Fibroblast of lung (primary cell): Measurements from ENCODE around the gene MRPL53. TPM values are rescaled to one million over a fixed set of nuclear protein-coding genes. Genes with fewer than 3 reads are reported as not detected.
A peak's percentile ranks its signal among the peaks of the same experiment; 100 is the strongest.

ENCODE experiments used
- DNase-seq, 2 donors: peaks; one replicate each; pipeline versions ENCODE4 v3.0.0 to v3.0.0-alpha.2; 2010; ENCODE audit warnings: low read depth in 2 of 2
- H2AFZ ChIP-seq: 2 replicates; pipeline ENCODE4 v1.5.1; 2012; ENCODE audit warnings: low read length, control low read depth, inconsistent platforms
- H3K27ac ChIP-seq: 2 replicates; pipeline ENCODE4 v1.5.1; 2011; ENCODE audit warnings: low read length, control low read depth; ENCODE audit not compliant: insufficient read depth
- H3K27me3 ChIP-seq: 2 replicates; pipeline ENCODE4 v1.5.1; 2011; ENCODE audit warnings: mild to moderate bottlenecking, low read length; ENCODE audit not compliant: control insufficient read depth, insufficient read depth
- H3K36me3 ChIP-seq: 2 replicates; pipeline ENCODE4 v1.5.1; 2011; ENCODE audit warnings: low read length; ENCODE audit not compliant: control insufficient read depth, insufficient read depth
- H3K4me1 ChIP-seq: 2 replicates; pipeline ENCODE4 v1.5.1; 2011; ENCODE audit warnings: low read length; ENCODE audit not compliant: control insufficient read depth, insufficient read depth; ENCODE audit errors: extremely low read depth
- H3K4me2 ChIP-seq: 2 replicates; pipeline ENCODE4 v1.5.1; 2011; ENCODE audit warnings: low read length, control low read depth; ENCODE audit not compliant: insufficient read depth; ENCODE audit errors: extremely low read depth
- H3K4me3 ChIP-seq, 4 experiments: fragments of 200-600 bp in 1 of 4; sonication (generic) in 1 of 4; replicated peaks in 1 of 4; 2 replicates each; pipeline ENCODE4 v1.5.1; 2011 to 2016; ENCODE audit warnings: low read length in 4 of 4, low read depth in 3 of 4, mild to moderate bottlenecking in 3 of 4, control low read depth in 2 of 4, inconsistent platforms in 1 of 4, mixed read lengths in 1 of 4; ENCODE audit not compliant: insufficient read depth in 1 of 4; ENCODE audit errors: control extremely low read depth in 1 of 4
- H3K79me2 ChIP-seq: 2 replicates; pipeline ENCODE4 v1.5.1; 2012; ENCODE audit warnings: mild to moderate bottlenecking, low read length, inconsistent platforms; ENCODE audit not compliant: control insufficient read depth, insufficient read depth
- H3K9ac ChIP-seq: 2 replicates; pipeline ENCODE4 v1.5.1; 2011; ENCODE audit warnings: mild to moderate bottlenecking, low read length, control low read depth; ENCODE audit not compliant: insufficient read depth
- H3K9me3 ChIP-seq: 2 replicates; pipeline ENCODE4 v1.5.1; 2012; ENCODE audit warnings: low read depth, low read length; ENCODE audit not compliant: control insufficient read depth, insufficient read depth
- H4K20me1 ChIP-seq: 2 replicates; pipeline ENCODE4 v1.5.1; 2011; ENCODE audit warnings: low read length; ENCODE audit not compliant: control insufficient read depth, insufficient read depth; ENCODE audit errors: extremely low read depth
- EZH2 ChIP-seq: IDR thresholded peaks from 2 replicates; pipeline ENCODE4 v1.5.1; 2012; ENCODE audit warnings: low read length, control low read depth, mild to moderate bottlenecking; ENCODE audit errors: missing control alignments
- polyA plus RNA-seq, 2 donors: library from polyadenylated mRNA; depleted of rRNA in 1 of 2; stranded (reverse) in 1 of 2; unstranded in 1 of 2; fragments of >200 nt; gene quantifications; 2 replicates each; pipeline ENCODE4 v1.2.1, GENCODE V29; 2011 to 2012; ENCODE audit warnings: missing spikeins in 1 of 2
- total RNA-seq: library from RNA; depleted of rRNA; stranded (reverse); fragments of >200 nt; gene quantifications from 2 replicates; pipeline ENCODE4 v1.2.1, GENCODE V29; 2014
- TF ChIP-seq, protein P1 (sequence below), 2 donors: IDR thresholded peaks in 1 of 2; conservative IDR thresholded peaks in 1 of 2; 1 replicate in 1 of 2; 2 replicates in 1 of 2; pipeline ENCODE4 v1.5.1; 2011 to 2012; ENCODE audit warnings: low read length in 2 of 2, control low read depth in 1 of 2, inconsistent platforms in 1 of 2, low read depth in 1 of 2, mild to moderate bottlenecking in 1 of 2

The MRPL53 gene
- total and polyA plus RNA-seq, 2 donors (not counting 1 experiment from before 2014, with no cell fraction given), result 30.1 to 45.4 TPM

DNA sequence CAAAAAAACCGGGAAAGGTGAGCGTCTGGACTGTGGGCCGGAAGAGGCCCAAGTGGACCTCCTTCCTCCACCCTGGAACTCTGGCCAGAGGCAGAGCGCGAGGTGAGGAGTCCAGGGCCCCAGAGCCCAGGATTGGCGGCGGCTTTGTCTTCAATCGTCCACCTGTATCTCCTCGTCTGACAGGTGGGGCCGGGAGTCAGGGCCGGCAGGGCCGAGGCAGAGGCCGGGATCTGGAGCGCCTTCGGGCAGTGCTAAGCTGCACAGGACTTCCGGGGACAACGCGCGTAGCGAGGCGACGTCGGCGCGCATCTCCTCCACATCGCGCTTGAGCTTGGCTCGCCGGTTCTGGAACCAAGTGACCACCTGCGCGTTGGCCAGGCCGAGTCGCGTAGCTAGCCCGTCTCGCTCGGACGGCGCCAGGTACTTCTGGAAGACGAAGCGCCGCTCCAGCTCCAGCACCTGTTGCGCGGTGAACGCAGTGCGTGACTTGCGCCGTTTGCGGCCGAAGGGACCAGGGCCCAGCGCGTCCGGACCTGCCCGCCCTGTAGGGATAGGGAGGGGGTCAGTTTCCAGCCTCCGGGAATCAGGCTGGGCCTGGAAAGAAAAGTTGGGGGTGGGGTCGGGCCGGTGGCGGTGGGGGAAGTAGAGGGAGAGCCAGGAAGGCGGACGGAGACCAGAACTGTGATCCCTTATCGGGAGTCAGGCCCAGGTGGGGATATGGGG lies 25.5 kb upstream of the MRPL53 start:
- Histone ChIP-seq H3K79me2 (no peaks in the 10 kb centered on the region), H3K4me2 (peak overlapping the region; percentile 98), H2AFZ (peak overlapping the region; percentile 71), H3K4me1 (peaks cover 7% of the 10 kb centered on the region), H3K9me3 (no peaks in the 10 kb centered on the region), H4K20me1 (no peaks in the 10 kb centered on the region), H3K9ac (no peak overlapping the region), H3K4me3 (peak overlapping the region; percentile 44 to 58 (median 48)), H3K36me3 (peaks cover 2% of the 10 kb centered on the region), H3K27me3 (no peaks in the 10 kb centered on the region), H3K27ac (no peak overlapping the region)
- DNase-seq, result no peak
- no peak for TF ChIP-seq EZH2
- TF ChIP-seq, protein P1, sequence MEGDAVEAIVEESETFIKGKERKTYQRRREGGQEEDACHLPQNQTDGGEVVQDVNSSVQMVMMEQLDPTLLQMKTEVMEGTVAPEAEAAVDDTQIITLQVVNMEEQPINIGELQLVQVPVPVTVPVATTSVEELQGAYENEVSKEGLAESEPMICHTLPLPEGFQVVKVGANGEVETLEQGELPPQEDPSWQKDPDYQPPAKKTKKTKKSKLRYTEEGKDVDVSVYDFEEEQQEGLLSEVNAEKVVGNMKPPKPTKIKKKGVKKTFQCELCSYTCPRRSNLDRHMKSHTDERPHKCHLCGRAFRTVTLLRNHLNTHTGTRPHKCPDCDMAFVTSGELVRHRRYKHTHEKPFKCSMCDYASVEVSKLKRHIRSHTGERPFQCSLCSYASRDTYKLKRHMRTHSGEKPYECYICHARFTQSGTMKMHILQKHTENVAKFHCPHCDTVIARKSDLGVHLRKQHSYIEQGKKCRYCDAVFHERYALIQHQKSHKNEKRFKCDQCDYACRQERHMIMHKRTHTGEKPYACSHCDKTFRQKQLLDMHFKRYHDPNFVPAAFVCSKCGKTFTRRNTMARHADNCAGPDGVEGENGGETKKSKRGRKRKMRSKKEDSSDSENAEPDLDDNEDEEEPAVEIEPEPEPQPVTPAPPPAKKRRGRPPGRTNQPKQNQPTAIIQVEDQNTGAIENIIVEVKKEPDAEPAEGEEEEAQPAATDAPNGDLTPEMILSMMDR (conservative IDR thresholded peaks at IDR 0.05 in 1 of 2, IDR thresholded peaks at IDR 0.05 in 1 of 2; ENCODE audit: low read depth in 1 of 2, low read length in 2 of 2), result no peak

DNA sequence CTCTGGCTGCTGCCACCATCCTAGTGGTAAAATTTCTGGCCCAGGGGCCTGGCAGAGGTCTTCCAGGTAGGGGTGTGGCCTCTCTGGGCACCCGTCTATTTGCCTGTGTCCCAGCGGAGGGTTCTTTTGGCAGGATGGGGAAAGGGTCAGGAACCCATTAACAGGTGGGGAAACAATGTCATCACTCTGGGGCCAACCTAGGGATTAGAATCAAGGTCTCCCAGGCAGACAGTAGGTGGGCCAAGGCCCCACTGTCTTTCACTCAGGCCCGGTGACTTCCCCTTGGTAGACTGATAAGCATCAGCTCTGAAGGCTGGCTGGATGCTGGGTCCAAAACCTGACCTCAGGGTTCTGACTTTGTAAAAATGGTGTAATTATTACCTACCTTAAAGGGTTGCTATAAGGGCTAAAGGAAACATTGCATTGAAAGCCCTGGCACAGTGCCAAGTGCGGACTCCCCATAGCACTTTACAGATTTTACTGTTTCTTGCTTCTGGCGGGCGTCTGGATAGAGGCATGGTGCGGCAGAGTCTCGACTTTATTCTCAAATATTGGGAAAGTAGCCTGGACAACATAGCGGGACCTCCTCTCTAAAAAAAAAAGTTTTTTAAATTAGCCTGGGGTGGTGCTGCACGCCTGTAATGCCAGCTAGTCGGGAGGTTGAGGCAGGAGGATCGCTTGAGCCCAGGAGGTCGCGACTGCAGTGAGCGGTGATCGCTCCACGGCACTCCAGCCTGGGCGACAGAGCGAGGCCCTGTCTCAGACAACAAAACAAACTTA lies 24.7 kb upstream of the MRPL53 start:
- Histone ChIP-seq H3K79me2 (no peaks in the 10 kb centered on the region), H2AFZ (no peak overlapping the region), H3K4me2 (no peak overlapping the region), H4K20me1 (no peaks in the 10 kb centered on the region), H3K27ac (no peak overlapping the region), H3K36me3 (peaks cover 6% of the 10 kb centered on the region), H3K4me1 (peaks cover 7% of the 10 kb centered on the region), H3K27me3 (no peaks in the 10 kb centered on the region), H3K9ac (no peak overlapping the region), H3K9me3 (no peaks in the 10 kb centered on the region), H3K4me3 (no peak overlapping the region)
- no peak for DNase-seq
- no peak for TF ChIP-seq EZH2
- TF ChIP-seq, protein P1 (conservative IDR thresholded peaks at IDR 0.05 in 1 of 2, IDR thresholded peaks at IDR 0.05 in 1 of 2; ENCODE audit: low read depth in 1 of 2, low read length in 2 of 2), result no peak

- H3K9me3 ChIP-seq, result no peaks in the 10 kb centered on the region
- H3K9ac ChIP-seq, result no peak overlapping the region
- DNase-seq, result no peak
- no peaks in the 10 kb centered on the region for H3K79me2 ChIP-seq
- no peak overlapping the region for H3K4me3 ChIP-seq
- no peak overlapping the region for H3K4me2 ChIP-seq
- peaks cover 16% of the 10 kb centered on the region for H3K36me3 ChIP-seq
- H4K20me1 ChIP-seq, result no peaks in the 10 kb centered on the region
- H3K27me3 ChIP-seq, result no peaks in the 10 kb centered on the region
- TF ChIP-seq, protein P1 (conservative IDR thresholded peaks at IDR 0.05 in 1 of 2, IDR thresholded peaks at IDR 0.05 in 1 of 2; ENCODE audit: low read depth in 1 of 2, low read length in 2 of 2), result no peak
- no peak for TF ChIP-seq EZH2
- peaks cover 7% of the 10 kb centered on the region for H3K4me1 ChIP-seq
- no peak overlapping the region for H2AFZ ChIP-seq
- H3K27ac ChIP-seq, result no peak overlapping the region
These were observed 23.0 kb upstream of the MRPL53 start for GRCh38 chr2:74495440-74495839.
